HUDEP-2 (cell line): Measurements from ENCODE around the gene ARL8B.
"Not testable (repeated sequence)": the region's sequence is repeated elsewhere in the genome, so short reads cannot be mapped to it uniquely, and the experiment has no call there.

Experiments used
- DNase-seq, 76 experiments: peaks; one replicate each; lab custom pipeline; 2025; ENCODE audit not compliant: unreplicated experiment in 76 of 76; lab: John Stamatoyannopoulos, UW

Gene ARL8B

DNA sequence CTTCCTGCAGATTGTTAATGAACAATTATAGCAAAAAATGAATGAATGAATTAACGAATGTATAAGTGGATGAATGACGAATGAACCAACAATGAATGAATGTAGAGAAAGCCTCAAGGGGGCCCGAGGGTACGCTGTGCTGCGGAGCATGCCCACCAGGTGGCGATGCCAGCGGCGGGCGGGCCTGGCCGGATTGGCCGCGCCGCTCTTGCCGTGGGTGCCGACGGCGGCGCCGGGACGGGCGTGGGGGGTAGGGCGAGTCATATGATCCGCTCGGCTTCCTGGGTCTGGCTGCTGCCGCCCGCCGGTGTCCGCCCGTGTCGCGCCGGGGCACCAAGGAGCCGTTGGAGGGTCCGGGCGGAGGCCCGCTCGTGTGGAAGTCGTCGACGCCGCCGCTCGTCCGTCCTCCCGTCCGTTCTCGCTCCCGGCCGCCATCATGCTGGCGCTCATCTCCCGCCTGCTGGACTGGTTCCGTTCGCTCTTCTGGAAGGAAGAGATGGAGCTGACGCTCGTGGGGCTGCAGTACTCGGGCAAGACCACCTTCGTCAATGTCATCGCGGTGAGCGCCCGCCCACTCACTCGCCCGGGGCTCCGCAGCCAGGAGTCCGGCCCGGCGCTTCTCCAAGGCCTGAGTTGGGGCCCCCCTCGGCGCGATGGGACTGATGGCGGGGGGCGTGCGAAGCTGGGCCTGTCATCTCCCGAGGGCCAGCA, at the start of gene ARL8B:
ARL8B (plus strand) TSS at position 263 of the 711 bp plus-strand sequence; CDS start at position 437, 174 bp downstream.
- DNase-seq = peak in 75 of 76 experiments; percentile 11 to 93 (median 82)

DNA sequence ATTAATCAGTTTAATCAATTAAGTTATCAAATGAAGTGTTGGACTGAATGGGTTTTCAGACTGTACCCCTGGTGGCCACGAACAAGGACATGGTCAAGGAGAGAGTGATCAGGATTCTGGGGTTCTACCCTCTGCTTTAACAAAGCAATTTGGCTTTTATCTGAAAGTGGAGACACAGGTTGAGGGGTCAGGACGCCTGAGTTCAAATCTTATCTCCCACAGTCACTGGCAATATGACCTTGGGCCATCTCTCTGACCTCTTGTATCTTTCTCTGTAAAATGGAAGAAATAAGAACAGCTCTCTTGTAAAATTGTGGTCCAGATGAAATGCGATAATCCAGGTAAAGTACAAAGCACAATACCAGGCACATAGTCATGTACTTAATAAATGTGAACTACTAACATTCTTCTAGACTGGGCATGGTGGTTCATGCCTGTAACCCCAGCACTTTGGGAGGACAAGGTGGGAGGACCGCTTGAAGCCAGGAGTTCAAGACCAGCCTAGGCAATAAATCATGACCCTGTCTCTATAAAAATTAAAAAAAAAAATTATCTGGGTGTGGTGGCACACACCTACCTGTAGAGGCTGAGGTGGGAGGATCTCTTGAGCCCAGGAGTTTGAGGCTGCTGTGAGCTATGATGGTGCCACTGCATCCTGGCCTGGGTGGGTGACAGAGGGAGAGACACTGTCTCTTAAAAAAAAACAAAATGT, 48.6 kb upstream of the ARL8B start:
- no peak for DNase-seq

DNA sequence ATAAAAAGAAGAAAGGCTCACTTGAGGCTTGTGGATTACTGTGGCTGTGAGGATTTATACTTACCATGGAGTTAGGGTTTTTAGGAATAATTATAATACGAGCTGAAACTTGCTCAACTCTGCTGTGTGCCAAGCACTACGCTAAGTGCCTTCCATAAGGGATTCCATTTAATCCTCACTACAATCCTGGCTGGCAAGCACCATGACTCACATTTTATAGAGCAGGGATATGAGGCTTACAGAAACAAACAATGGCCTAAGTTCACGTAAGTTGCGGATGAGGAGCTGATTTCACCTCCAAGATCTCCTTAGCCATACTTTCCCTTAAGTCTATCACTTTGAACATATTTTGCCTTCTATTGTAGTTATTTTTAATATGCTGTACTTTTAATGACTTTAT, 43.9 kb upstream of the ARL8B start:
- DNase-seq = no peak

DNA sequence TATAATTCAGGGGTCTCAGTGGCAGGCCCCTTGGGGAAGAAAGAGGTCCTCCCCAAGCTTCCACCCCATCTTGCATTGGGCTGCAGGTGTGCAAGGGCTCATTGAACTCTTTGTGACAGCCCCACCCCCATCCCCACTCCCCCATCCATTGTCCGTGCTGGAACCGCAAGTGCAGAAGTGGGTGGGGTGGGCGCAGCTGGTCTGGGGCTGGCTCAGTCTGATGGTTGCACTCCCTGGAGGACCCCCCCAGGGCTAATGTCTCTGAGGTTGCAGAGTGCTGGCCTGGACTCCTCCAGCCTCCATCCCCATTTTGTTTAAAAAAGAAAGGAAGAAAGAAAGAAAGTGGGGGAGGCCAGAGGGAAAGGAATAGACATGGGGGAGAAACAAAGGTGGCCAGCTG, 42.3 kb upstream of the ARL8B start:
- no peak for DNase-seq

DNA sequence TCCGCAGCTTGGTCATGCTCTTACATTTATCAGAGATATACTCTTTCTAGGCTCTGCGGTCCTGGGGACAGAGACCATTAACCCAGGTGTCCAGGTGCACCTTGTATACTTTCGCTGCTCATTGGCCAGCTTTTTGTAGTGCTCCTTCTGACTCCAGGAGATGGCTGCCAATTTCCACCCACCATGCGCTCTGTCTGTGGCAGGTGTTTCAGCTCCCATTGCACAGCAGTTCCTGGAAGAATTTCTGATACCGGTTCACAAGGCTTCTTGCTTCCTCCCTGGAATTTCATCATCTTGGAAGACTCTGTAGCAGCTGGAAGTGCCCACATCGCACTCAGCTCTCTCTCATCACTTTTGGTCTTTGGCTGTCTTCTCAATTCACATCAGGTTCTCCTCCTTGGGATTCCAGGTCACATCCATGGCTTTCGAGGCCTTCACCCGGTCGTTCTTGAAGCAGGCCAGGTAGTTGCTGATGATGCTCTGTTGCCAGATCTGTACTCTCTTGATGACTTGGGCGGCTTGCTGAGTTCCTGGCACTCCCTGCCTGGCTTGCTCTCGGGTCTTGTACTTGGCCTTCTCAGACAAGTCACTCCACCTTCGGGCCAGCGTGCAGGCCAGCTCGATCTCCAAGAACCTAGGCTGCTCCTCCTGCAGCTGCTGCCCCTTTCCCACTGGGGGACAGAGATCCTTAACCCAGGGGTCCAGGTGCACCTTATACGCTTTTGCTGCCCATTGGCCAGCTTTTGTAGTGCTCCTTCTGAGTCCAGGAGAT, 41.1 kb upstream of the ARL8B start:
- DNase-seq = no peak

DNA sequence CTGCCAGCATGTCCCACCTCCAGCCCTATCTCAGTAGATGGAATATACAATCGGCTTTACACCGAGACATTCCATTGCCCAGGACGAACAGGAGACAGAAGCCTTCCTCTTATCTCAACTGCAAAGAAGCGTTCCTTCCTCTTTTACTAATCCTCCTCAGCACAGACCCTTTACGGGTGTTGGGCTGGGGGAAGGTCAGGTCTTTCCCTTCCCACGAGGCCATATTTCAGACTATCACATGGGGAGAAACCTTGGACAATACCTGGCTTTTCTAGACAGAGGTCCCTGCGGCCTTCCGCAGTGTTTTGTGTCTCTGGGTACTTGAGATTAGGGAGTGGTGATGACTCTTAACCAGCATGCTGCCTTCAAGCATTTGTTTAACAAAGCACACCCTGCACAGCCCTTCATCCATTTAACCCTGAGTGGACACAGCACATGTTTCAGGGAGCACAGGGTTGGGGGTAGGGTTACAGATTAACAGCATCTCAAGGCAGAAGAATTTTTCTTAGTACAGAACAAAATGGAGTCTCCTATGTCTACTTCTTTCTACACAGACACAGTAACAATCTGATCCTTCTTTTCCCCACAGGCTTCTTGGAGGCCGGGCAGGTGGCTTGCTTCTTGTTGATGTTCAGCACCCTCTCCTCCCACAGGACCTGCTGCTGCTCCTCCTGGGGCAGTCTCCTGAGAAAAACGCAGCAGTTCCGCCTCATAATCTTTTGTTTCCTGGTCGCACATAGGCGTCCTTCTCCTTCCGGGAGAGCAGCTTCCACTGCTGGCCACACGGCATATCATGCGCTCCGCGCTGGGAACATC, 39.9 kb upstream of the ARL8B start:
- peak in 5 of 76 experiments; percentile 3 to 17 (median 15) for DNase-seq

DNA sequence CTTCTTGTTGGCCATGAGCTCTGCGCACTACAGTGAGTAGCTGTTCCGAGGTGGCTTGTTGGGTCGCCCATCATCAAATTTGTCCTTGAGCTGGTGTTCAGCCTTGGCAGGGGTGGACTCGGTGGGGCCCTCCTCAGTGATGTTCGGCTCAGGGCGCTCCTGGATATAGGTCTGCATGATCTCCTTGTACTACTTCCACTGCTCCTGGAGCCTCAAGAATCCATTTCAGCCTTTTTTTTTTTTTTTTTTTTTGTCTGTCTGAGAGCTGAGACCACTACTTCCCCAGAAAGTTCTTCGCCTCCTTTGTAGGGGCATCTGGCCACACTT, 39.3 kb upstream of the ARL8B start:
- DNase-seq = no peak

DNA sequence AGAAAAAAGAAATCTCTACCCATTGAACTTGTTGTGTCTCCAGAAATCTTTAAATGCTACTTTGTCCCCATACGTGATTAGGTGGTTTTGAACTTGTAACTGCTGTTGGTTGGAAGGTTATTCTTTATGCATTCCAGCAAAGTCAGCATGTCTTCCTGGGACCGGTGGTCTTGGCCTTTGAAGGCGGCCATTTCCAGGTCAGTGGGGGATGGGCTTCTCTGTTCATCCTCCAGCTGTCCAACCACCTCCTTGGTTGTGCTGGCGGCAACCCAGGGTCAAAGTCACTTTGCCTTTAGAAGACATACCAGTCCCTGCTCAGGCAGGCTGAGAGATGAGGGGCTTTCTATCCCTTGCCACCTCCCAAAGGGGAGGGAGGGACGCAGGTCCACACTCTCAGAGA, 37.9 kb upstream of the ARL8B start:
- no peak for DNase-seq

DNA sequence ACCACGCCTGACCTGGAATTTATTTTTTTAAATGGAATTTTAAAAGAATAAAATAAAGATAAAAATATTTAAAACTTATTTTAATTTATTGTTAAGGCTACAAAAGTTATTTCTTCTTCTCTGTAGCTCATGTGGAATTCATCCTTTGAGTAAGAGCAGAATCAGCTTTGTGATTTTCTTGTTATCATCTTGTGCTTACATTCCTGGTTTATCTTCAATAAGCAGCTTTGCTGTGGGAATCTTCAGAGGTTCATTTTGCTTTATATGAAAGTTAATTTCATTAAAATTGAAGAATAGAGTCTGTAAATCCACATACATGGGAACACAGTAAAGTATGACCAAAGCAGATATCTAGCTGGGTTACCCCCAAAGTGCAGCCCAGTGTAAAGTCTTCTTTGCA, 35.4 kb upstream of the ARL8B start:
- DNase-seq = no peak

DNA sequence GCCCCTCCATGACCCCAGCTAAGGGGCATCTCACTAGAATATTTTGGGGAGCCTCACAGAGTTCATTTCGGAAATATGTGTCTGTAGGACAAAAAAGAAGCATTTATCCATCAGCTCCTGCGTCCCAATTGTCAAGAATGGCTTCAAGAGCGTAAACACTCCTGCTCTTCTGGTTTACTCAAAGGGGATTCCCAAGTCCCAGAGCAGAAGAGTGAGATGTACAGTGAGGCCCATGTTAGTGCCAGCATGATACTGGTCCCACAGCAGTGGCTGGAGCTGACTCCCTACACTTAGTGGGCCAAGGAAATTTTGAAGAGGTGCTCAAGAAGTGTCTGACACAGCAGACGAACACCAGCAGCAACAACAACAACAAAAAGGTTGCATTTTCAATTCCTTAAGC, 34.9 kb upstream of the ARL8B start:
- no peak for DNase-seq

DNA sequence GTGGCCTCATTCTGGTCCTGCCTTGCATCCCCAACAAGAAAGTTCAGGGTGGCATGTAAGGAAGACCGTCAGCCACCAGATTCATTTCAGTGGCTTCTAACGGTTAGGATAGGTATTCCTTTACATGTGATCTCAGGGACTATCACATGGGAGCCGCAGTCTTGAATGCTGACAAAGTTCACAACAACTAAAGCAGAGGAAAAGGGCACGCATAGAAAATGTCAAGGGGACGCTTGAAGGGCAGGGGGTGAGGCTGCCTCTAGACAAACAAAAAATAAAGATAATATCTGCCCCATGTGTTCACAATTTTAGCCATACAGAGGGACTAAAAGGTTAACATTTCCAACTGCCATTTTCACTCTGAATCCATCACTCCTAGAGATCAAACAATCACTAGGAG, 31.9 kb upstream of the ARL8B start:
- no peak for DNase-seq

DNA sequence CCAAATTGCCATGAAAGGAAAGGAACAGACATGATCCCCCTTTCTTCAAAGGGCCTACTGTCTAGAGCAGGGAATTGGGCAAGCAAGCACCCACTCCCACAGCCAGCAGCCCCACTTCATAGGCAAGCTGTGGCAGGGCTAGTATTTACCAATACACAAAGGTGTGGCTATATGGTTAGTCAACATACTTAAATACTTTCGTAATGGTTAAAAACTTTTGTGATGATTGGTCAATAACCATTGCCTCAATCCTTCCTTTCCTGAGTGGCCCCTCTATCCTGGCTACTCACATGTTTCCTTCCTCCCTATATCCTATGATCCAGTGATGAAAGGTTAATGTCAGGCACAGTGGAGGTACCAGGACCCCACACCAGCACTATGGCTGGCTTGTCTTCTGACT, 30.1 kb upstream of the ARL8B start:
- DNase-seq = no peak

DNA sequence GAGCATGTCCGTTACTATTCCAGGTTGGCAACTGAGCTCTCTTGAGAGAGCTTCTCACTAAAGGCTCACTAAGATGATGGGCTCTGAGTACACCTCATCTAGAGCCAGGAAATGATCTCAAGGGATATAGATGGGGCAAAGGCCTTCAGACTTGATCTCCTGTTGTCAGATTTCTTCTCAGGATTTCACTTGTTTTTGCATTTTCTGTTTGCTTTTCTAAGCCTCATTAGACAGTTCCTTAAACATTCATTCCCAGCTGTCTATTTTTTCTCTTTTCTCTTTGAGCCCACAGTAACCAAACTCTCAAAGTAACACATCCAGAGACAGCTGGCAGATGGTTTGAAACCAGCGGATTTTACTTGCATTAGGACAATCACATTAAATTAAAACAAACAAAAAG, 28.4 kb upstream of the ARL8B start:
- DNase-seq = no peak

DNA sequence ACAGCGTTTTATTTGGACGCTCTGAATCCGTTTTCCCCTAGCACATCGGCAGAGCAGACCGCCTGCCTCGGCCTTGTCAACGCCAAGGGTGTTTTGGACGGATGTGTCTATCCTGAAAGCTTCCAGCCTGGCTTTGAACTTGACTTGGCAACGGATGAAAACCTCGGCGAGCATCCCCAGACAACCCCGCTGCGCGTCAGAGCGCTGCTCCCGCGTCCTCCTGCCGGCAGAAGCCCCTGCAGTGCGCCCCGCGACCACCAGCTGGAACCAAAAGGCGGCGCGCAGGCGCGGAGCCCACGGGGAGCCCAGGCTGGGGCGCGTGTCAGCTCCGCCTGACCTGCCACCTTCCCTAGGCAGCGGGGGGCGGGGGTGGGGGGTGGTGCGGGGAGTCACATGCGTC, 26.2 kb upstream of the ARL8B start:
- no peak for DNase-seq

DNA sequence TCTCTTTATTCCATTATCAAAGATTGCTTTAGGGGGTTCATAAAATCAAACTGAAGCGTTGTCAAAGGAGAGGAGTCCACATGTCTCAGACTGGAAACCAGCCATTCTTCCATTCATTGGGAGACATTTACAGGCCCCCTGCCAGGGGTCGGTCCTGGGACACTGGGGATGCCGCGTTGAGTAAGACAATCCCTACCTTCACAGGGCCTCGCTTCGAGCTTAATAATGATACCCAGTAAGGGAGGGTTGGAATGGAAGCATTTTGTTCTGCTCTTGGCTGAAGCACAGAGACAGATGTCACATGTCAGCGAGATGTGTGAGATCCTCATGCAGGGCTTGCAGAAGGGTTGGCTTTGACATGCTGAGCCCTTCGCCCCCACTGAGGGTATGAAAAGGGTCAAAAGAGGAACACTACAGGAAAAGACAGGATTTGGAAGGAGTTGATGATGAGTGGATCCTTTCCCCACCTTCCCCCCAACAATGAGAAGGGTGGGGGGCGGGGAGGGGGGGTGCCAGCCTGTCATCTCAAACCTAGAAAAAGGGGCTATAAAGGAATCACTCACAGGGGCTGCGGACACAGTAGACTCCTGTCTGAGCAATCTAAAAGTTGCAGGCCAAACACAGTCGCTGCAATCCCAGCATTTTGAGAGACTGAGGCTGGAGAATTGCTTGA, 25.6 kb upstream of the ARL8B start:
- no peak for DNase-seq

DNA sequence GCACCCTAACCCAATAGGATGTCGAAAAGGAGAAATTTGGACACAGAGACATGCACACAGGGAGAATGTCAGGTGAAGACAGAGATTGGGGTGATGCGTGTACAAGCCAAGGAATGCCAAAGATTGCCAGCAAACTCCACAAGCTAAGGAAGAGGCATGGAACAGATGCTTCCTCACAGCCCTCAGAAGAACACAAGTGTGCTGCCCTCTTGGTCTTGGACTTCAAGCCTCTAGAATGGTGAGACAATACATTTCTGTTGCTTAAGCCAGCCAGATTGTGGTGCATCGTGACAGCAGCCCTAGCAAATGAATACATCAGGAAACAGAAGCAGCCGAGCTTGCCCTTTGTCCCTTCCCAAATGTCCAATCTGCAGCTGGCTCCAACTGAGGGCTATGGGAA, 23.7 kb upstream of the ARL8B start:
- no peak for DNase-seq

DNA sequence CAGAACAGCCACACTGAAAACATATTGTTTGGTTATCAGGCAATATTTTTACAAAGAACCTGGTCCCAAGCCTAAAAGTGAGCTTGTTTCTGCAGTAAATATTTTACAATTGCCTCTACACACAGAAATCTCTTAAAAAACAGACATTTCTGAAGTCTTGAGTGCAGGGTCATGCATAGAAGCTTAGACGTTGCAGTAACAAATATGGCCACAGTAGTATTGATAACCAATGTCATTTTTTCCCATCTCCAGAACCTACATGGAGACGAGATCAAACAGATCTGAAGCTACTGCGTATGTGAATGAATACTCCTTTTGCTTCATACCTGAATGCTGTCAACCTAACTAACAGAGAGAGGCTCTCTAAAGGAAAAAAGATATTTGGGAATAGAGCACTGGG, 19.6 kb upstream of the ARL8B start:
- no peak for DNase-seq

DNA sequence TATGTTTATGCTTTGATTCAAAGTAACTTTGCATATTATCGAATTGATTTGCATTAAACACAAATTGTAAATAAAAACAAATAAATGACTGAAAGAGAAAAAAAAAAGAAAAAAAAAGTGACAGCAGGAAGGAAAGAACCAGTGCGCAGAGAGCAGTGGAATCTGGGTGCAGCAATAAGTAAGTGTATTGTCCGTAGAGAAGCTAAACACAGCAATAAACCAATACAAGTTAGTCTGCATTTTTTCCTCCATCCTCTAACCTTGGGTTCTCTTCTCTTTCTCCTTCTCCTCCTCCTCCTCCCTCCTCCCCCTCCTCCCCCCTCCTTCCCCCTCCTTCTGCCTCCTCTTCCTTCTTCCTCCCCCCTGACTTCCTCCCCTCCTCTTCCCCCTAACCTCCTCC, 18.3 kb upstream of the ARL8B start:
- no peak for DNase-seq

DNA sequence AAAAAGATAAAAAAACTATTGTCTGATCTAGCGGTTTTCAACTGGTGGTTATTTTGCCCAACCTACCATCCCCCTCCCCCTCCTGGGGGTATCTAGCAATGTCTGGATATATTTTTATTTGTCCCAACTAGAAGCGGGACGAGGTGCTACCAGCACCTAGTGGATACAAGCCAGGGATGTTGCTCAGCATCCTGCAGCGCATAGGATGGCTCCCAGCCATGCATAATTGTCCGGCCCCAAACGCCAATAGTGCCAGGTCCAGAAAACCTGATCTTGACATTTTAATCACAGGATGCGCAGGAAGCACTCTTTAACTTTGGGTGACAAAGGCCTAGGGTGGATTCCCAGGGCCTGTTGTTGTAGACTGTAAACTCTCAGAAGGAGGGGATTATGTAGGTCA, 17.0 kb upstream of the ARL8B start:
- DNase-seq = no peak

DNA sequence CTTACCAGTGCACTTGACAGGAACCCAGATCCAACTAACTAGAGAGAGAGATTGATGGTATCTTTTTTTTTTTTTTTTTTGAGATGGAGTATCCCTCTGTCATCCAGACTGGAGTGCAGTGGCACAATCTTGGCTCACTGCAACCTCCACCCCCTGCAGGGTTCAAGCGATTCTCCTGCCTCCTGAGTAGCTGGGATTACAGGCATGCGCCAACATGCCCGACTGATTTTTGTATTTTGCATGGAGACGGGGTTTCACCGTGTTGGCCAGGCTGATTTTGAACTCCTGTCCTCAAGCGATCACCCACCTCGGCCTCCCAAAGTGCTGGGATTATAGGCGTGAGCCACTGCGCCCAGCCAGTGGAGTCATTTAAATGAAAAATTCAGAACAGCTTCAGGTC, 15.7 kb upstream of the ARL8B start:
- not testable (repeated sequence) for DNase-seq
